Posterior cingulate gyrus (tissue), 11 donors: ENCODE results near the gene CCL4.
"Not testable (repeated sequence)": the region's sequence is repeated elsewhere in the genome, so short reads cannot be mapped to it uniquely, and the experiment has no call there.

ENCODE experiments used
- DNase-seq, 10 donors: peaks; one replicate each; pipeline versions ENCODE4 v3.0.0 to v3.0.0-alpha.2; 2020 to 2021; ENCODE audit warnings: mixed read lengths in 3 of 10
- intact Hi-C: fragments of 100-400 bp; cut with DNase I; formaldehyde crosslinking; loops from one replicate; pipeline ENCODE4 v1.15.1; 2023

The CCL4 gene

GRCh38 chr17:36087471-36087870 is 16.2 kb upstream of the CCL4 start:
- DNase-seq, intact Hi-C loops: not testable (repeated sequence)

- DNase-seq, intact Hi-C loops: not testable (repeated sequence)
Observed at GRCh38 chr17:36087897-36088572, 15.6 kb upstream of the CCL4 start.

GRCh38 chr17:36088670-36089338 is 14.8 kb upstream of the CCL4 start:
- peak in 1 of 10 donors; percentile 75 for DNase-seq
- intact Hi-C loops: no loop called here

- no peak for DNase-seq
- intact Hi-C loops: no loop called here
Observed at GRCh38 chr17:36089339-36089865, 14.2 kb upstream of the CCL4 start.

- intact Hi-C loops: no loop called here
- no peak for DNase-seq
Observed at GRCh38 chr17:36089888-36090836, 13.5 kb upstream of the CCL4 start, which contains the start of gene CCL3. Gene CCL3, minus strand, starts transcription at chr17:36090143. Its CDS starts 85 bp downstream, at chr17:36090058.

- intact Hi-C loops: no loop called here
- no peak for DNase-seq
Observed at GRCh38 chr17:36092230-36092629, 11.4 kb upstream of the CCL4 start.

GRCh38 chr17:36092715-36093114 is 10.9 kb upstream of the CCL4 start:
- DNase-seq, intact Hi-C loops: not testable (repeated sequence)

GRCh38 chr17:36094232-36094631 is 9.4 kb upstream of the CCL4 start:
- intact Hi-C loops: no loop called here
- DNase-seq: no peak

GRCh38 chr17:36094746-36095145 is 8.9 kb upstream of the CCL4 start:
- intact Hi-C loops: no loop called here
- DNase-seq: no peak

GRCh38 chr17:36095992-36096391 is 7.6 kb upstream of the CCL4 start:
- intact Hi-C loops: no loop called here

GRCh38 chr17:36099004-36099403 is 4.6 kb upstream of the CCL4 start:
- intact Hi-C loops: not testable (repeated sequence)

More at GRCh38 chr17:36095992-36096391, 7.6 kb upstream of the CCL4 start:
- no peak for DNase-seq

GRCh38 chr17:36104246-36104645 is 619 bp downstream of the CCL4 start:
- intact Hi-C loops, DNase-seq: not testable (repeated sequence)

More at GRCh38 chr17:36099004-36099403, 4.6 kb upstream of the CCL4 start:
- not testable (repeated sequence) for DNase-seq

- DNase-seq: no peak
- intact Hi-C loops: no loop called here
Observed at GRCh38 chr17:36104701-36105181, 1.1 kb downstream of the CCL4 start.

GRCh38 chr17:36105781-36106492 is 2.3 kb downstream of the CCL4 start:
- intact Hi-C loops: no loop called here
- DNase-seq: no peak

GRCh38 chr17:36106493-36106835 is 2.8 kb downstream of the CCL4 start:
- DNase-seq: no peak
- intact Hi-C loops: no loop called here

- intact Hi-C loops: no loop called here
Observed at GRCh38 chr17:36107660-36108059, 4.0 kb downstream of the CCL4 start.

GRCh38 chr17:36108265-36108664 is 4.6 kb downstream of the CCL4 start:
- intact Hi-C loops: not testable (repeated sequence)

More at GRCh38 chr17:36107660-36108059, 4.0 kb downstream of the CCL4 start:
- no peak for DNase-seq

GRCh38 chr17:36111068-36111490 is 7.5 kb downstream of the CCL4 start:
- intact Hi-C loops: no loop called here
- no peak for DNase-seq

More at GRCh38 chr17:36108265-36108664, 4.6 kb downstream of the CCL4 start:
- DNase-seq: not testable (repeated sequence)

- no peak for DNase-seq
- intact Hi-C loops: no loop called here
Observed at GRCh38 chr17:36112572-36112971, 8.9 kb downstream of the CCL4 start.

- DNase-seq, intact Hi-C loops: not testable (repeated sequence)
Observed at GRCh38 chr17:36113131-36113530, 9.5 kb downstream of the CCL4 start.
